K562 treated with DMSO at 1 percent for 48 hours (cell line): ENCODE results near the gene DUSP1. TPM values are rescaled to one million over a fixed set of nuclear protein-coding genes. Genes with fewer than 3 reads are reported as not detected.

ENCODE experiments used
- total RNA-seq: library from RNA; unstranded; fragments of 300-600 nt; gene quantifications from 2 replicates; pipeline ENCODE4 v1.2.3, GENCODE V29; 2022; ENCODE audit warnings: low replicate concordance; ENCODE audit errors: extremely low read depth

Gene DUSP1, protein sequence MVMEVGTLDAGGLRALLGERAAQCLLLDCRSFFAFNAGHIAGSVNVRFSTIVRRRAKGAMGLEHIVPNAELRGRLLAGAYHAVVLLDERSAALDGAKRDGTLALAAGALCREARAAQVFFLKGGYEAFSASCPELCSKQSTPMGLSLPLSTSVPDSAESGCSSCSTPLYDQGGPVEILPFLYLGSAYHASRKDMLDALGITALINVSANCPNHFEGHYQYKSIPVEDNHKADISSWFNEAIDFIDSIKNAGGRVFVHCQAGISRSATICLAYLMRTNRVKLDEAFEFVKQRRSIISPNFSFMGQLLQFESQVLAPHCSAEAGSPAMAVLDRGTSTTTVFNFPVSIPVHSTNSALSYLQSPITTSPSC
- total RNA-seq = not detected in 2 replicates

GRCh38 chr5:172770675-172771438 lies at the start of gene DUSP1:
DUSP1 (minus strand) TSS chr5:172771195; CDS start chr5:172770952, 243 bp downstream.

Other genes starting within 250 kb of the DUSP1 start
- not detected in 2 replicates for gene NEURL1B, start 129.9 kb downstream of the DUSP1 start, total RNA-seq
- gene ERGIC1, start 63.1 kb upstream of the DUSP1 start, total RNA-seq = not detected in 2 replicates
- gene RPL26L1, start 188.2 kb upstream of the DUSP1 start, total RNA-seq = not detected in 2 replicates
- not detected in 2 replicates for gene ATP6V0E1, start 212.6 kb upstream of the DUSP1 start, total RNA-seq